Measurements from ENCODE around the gene NLE1.
"Not testable (repeated sequence)": the region's sequence is repeated elsewhere in the genome, so short reads cannot be mapped to it uniquely, and the experiment has no call there.

NLE1 gene

GRCh38 chr17:35162755-35163154 lies 20.7 kb upstream of the NLE1 start:
- no peak for DNase-seq (ENCODE audit: low read depth, low spot score)

- no peak for DNase-seq (ENCODE audit: low read depth, low spot score)
These were observed 19.2 kb upstream of the NLE1 start for GRCh38 chr17:35161281-35161761.

GRCh38 chr17:35160354-35161201 lies 18.5 kb upstream of the NLE1 start:
- no peak for DNase-seq (ENCODE audit: low read depth, low spot score)

- no peak for DNase-seq (ENCODE audit: low read depth, low spot score)
These were observed 17.8 kb upstream of the NLE1 start for GRCh38 chr17:35159940-35160339.

- no peak for DNase-seq (ENCODE audit: low read depth, low spot score)
These were observed 13.1 kb upstream of the NLE1 start for GRCh38 chr17:35155246-35155645.

DNA sequence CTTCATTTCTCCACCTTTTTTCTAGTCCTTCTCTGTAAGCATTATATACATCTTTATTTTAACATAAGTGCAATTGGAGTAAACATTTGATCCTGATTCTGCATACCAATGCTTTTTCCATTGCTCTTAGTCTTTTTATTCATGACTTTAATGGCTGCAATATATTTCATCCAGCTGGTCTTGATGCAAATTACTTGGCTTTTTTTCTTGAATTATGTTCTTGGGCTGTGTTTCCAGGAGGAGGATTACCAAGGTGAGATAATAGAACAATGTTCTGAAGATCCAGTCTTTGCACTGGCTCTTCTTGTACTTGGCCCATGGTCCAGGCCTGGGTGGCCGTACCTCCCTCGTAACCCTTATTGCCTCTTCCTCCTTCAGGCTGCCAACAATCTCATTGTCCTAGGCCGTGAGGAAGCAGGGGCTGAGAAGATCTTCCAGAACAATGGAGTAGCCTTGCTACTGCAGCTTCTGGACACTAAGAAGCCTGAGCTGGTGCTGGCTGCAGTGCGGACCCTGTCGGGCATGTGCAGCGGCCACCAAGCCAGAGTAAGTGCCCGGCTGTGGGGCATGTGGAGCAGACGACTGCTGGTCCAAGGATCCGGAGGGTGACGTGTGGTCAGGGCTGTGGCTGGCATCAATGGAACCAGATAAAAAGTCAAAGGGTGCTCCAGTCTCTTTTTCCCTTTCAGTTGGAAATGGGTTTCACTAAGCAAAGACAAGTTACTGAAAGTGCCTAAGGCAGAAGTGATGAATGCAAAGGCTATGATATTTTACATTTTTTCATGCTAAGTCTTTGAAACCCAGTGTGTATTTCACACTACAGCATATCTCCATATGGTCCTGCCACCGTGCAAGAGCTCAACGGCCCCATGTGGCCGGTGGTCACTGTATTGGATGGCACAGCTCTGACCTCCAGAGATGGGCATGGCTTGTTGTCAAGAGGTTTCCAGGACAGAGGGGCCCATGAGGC lies 12.4 kb upstream of the NLE1 start:
- no peak for DNase-seq (ENCODE audit: low read depth, low spot score)

DNA sequence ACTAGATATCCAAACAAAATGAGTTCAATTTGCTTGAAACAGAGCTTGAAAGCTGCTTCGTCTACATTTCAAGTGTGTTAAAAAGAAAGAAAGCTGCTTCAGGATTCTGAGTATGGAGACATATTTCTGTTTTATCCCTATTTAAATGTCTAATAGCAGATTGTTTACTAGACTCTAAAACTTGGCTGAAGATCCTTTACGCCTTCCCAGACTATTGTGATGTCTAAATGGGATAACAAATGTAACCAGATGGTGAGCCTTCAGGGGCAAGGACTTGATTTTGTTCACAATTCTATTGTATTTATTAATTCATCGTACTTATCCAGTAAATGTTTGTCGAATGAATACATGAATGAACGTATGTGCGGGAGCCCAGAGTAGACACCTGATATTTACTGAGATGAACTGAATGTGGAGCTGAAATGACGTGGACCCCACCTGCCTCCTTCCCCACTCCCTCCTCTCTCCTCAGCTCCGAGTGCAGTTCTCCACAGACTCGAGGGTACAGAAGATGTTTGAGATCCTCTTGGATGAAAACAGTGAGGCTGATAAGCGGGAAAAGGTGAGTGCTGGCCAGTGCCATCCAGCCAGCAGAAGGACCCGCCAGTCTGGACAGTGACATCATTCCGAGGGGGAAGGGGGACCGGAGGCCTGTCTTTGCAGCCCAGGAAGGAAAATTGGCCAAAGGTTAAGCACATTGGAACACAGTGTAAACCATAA lies 10.5 kb upstream of the NLE1 start:
- DNase-seq (ENCODE audit: low read depth, low spot score) = no peak

DNA sequence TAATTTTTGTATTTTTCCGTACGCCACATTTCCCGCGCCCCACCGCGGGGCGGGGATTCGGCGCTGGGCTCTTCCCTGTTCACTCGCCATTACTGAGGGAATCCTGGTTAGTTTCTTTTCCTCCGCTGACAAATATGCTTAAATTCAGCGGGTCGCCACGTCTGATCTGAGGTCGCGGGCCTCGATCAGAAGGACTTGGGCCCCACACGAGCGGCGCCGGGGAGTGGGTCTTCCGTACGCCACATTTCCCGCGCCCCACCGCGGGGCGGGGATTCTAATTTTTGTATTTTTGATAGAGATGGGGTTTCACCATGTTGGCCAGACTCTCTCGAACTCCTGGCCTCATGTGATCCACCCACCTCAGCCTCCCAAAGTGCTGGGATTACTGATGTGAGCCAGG lies 9.0 kb upstream of the NLE1 start:
- DNase-seq (ENCODE audit: low read depth, low spot score) = not testable (repeated sequence)

- no peak for DNase-seq (ENCODE audit: low read depth, low spot score)
These were observed 7.8 kb upstream of the NLE1 start for GRCh38 chr17:35149941-35150340.

GRCh38 chr17:35148144-35148543 lies 6.0 kb upstream of the NLE1 start:
- DNase-seq (ENCODE audit: low read depth, low spot score) = no peak

DNA sequence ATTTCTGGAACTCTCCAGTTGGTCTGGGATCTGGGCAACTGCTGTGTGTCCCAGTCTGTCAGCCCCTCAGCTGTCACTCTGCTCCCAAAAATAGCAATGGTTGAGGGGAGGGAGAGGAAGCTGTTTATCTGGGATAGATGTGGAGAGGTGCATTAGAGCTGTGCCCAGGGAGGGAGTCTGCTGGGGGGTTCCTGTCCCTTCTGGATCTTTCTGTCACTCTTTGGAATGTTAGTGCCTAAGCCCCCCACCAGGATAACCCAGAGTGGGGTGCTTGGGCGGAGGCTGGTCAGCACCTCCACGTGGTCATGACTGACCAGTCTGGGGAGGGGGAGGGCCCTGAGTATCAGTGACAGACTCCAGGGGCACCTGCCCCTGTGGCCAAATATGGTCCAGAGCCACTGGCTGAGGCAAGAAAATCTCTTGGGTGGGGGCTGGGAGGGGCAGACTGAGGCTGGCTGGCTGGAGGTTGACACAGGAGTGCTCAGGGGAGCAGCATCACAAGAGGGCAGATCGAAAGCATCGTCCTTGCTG lies 5.3 kb upstream of the NLE1 start, which contains the start of gene UNC45B:
TSS of gene UNC45B (plus strand) at position 443 of the 531 bp plus-strand sequence. CDS start 447 bp downstream, outside the sequence.
- no peak for DNase-seq (ENCODE audit: low read depth, low spot score)

DNA sequence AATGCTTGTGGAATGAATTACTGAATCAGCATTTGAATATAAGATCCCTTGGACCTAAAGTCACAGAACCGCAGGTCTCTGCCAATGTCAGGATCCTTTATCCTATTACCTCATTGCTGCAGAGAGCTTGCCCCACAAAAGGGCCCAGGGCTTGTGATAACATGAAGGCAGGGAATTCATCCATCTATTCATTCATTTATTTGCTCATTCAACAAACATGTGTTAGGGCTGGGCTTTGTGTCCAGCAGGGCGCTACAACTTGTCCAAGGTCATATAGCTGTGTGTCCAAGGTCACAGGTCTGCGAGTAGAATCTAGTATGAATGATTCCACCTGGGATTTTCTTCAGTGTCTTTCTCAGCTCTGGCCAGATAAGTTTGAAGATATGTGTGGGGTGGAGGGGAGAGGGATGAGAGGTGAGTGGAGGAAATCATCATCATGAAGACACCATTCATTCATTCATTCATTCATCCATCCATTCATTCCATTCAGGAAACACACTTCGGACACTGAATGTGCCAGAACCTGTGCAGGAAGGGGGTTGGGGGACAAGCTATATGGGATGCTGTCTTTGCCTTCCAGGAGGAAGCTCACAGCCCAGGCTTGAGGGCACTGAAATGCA lies 4.2 kb upstream of the NLE1 start:
- no peak for DNase-seq (ENCODE audit: low read depth, low spot score)

DNA sequence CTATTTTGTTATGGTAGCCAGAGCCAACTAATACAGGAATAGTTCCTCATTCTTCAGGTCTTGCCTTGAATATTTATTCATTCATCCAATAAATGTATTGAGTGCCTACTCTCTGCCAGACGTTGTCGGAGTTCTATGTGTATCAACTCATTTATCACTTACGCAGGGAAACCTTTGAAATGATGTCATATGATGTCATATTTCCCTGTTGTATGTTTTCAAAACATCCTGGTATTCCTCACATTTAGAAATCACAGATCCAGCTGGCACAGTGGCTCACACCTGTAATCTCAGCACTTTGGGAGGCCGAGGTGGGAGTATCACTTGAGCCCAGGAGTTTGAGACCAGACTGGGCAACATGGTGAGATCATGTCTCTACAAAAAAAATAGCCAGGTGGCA lies 2.7 kb upstream of the NLE1 start:
- DNase-seq (ENCODE audit: low read depth, low spot score) = no peak

- no peak for DNase-seq (ENCODE audit: low read depth, low spot score)
These were observed 329 bp upstream of the NLE1 start for GRCh38 chr17:35142467-35142796.

GRCh38 chr17:35138218-35138617 lies 3.9 kb downstream of the NLE1 start:
- DNase-seq (ENCODE audit: low read depth, low spot score) = no peak

DNA sequence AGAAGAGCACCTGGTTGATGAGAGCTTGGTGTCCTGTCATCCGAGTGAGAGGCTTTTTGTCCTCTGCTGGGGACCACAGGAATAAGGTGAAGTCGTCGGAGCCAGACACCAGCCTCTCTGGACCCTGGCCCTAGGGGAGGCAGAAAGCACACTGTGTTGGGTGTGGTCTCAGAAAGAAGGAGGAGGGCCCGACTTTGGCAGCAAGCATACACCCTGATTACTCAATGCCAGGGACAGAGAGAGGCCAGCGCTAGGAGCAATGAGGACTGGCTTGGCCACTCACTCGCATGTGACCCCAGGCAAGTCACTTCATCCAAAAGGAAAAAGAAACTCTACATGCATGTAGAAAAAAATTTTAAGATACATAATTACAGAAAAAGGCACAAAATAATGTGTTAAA lies 6.8 kb downstream of the NLE1 start:
- no peak for DNase-seq (ENCODE audit: low read depth, low spot score)

GRCh38 chr17:35132816-35133550 lies 9.1 kb downstream of the NLE1 start:
- DNase-seq (ENCODE audit: low read depth, low spot score) = no peak

DNA sequence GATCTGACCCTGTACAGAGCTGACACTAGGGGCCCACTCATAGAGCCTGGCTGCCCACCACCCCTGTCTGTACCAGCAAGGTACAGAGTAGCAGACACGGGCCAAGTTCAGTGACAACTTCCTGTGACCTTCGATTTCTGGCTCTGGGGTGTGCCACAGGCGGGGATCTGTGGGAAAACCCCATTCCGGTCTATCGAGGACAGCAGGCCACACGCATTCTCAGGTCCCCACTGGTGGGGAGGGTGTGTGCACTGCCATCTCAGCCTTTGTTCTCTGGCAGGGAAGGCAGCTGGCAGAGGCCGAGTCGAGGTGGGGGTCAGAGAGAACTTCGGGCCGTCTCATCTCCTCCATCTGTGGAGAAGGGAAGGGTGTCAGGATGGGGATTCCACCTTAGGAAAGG lies 10.0 kb downstream of the NLE1 start:
- DNase-seq (ENCODE audit: low read depth, low spot score) = no peak

DNA sequence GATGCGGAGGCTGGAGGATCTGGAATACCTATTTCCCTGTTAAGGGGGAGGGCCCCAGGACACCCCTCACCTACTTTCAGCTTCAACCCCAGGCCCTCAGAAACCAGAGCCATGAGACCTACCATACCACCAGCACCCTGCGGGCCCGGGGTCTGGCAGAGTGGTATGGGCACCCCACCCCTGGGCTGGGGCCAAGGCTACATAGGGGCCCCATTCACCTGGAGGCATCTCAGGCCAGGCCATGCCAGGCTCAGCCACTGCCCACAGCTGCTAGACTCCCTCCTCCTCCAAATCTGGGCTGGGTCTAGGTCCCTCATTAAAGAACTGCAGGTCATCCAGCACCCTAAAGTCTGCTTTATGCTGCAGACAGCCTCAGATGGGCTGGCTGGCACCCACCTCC lies 11.7 kb downstream of the NLE1 start:
- no peak for DNase-seq (ENCODE audit: low read depth, low spot score)

DNA sequence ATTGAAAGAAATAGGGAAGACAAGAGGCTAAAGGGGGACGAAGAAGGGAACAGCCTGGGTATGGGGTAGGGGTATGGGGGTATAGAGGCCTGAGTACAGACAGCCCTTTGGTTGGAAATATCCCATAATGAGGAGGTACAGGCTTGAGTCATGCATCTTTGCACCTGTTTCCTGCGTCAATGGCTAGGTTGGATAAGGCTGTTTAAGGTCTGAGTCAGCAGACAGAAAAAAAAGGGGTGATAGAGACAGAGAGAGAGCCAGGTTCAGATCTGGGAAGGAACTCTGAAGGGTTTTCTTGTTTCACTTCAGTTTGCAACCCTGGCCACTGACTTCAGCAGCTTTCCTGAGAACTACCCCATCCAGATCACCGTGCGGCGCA lies 12.1 kb downstream of the NLE1 start:
- no peak for DNase-seq (ENCODE audit: low read depth, low spot score)
